ENCODE results near the gene ZNF367.
A peak's percentile ranks its signal among the peaks of the same experiment; 100 is the strongest.

Gene ZNF367

GRCh38 chr9:96418083-96418919 is at the start of gene ZNF367:
Gene ZNF367, minus strand, starts transcription at chr9:96418370. Its CDS starts 338 bp downstream, at chr9:96418032.
- DNase-seq (ENCODE audit: low read depth, low spot score), result peak; percentile 83
- H3K27ac ChIP-seq, result peak within 1 kb of the TSS; percentile 93

GRCh38 chr9:96467784-96468183 is 49.6 kb upstream of the ZNF367 start:
- H3K27ac ChIP-seq, result no peak overlapping the region
- DNase-seq (ENCODE audit: low read depth, low spot score), result no peak

GRCh38 chr9:96464426-96464825 is 46.3 kb upstream of the ZNF367 start:
- H3K27ac ChIP-seq, result no peak overlapping the region
- no peak for DNase-seq (ENCODE audit: low read depth, low spot score)

GRCh38 chr9:96462541-96462940 is 44.4 kb upstream of the ZNF367 start:
- no peak overlapping the region for H3K27ac ChIP-seq
- DNase-seq (ENCODE audit: low read depth, low spot score), result no peak

- no peak for DNase-seq (ENCODE audit: low read depth, low spot score)
- H3K27ac ChIP-seq, result no peak overlapping the region
Observed at GRCh38 chr9:96461336-96461735, 43.2 kb upstream of the ZNF367 start.

GRCh38 chr9:96460882-96461281 is 42.7 kb upstream of the ZNF367 start:
- no peak for DNase-seq (ENCODE audit: low read depth, low spot score)
- no peak overlapping the region for H3K27ac ChIP-seq

- H3K27ac ChIP-seq, result no peak overlapping the region
- DNase-seq (ENCODE audit: low read depth, low spot score), result no peak
Observed at GRCh38 chr9:96460470-96460869, 42.3 kb upstream of the ZNF367 start.

- no peak overlapping the region for H3K27ac ChIP-seq
- no peak for DNase-seq (ENCODE audit: low read depth, low spot score)
Observed at GRCh38 chr9:96459268-96460007, 41.3 kb upstream of the ZNF367 start.

GRCh38 chr9:96458226-96458625 is 40.1 kb upstream of the ZNF367 start:
- no peak for DNase-seq (ENCODE audit: low read depth, low spot score)
- H3K27ac ChIP-seq, result no peak overlapping the region

GRCh38 chr9:96457266-96457665 is 39.1 kb upstream of the ZNF367 start:
- H3K27ac ChIP-seq, result no peak overlapping the region

GRCh38 chr9:96453625-96454024 is 35.5 kb upstream of the ZNF367 start:
- no peak overlapping the region for H3K27ac ChIP-seq
- DNase-seq (ENCODE audit: low read depth, low spot score), result no peak

More at GRCh38 chr9:96457266-96457665, 39.1 kb upstream of the ZNF367 start:
- DNase-seq (ENCODE audit: low read depth, low spot score), result no peak

- DNase-seq (ENCODE audit: low read depth, low spot score), result no peak
- H3K27ac ChIP-seq, result no peak overlapping the region
Observed at GRCh38 chr9:96450613-96451528, 32.7 kb upstream of the ZNF367 start.

- peak within 1 kb of the TSS; percentile 15 for H3K27ac ChIP-seq
- DNase-seq (ENCODE audit: low read depth, low spot score), result peak; percentile 45
Observed at GRCh38 chr9:96449845-96450612, 31.9 kb upstream of the ZNF367 start, which contains the start of gene HABP4. Gene HABP4, plus strand, starts transcription at chr9:96450169. Its CDS starts 111 bp downstream, at chr9:96450280.

- no peak for DNase-seq (ENCODE audit: low read depth, low spot score)
- no peak overlapping the region for H3K27ac ChIP-seq
Observed at GRCh38 chr9:96449523-96449844, 31.3 kb upstream of the ZNF367 start.

GRCh38 chr9:96448546-96449170 is 30.5 kb upstream of the ZNF367 start:
- H3K27ac ChIP-seq, result no peak overlapping the region
- no peak for DNase-seq (ENCODE audit: low read depth, low spot score)

GRCh38 chr9:96447406-96447805 is 29.2 kb upstream of the ZNF367 start:
- DNase-seq (ENCODE audit: low read depth, low spot score), result no peak
- H3K27ac ChIP-seq, result no peak overlapping the region

- no peak overlapping the region for H3K27ac ChIP-seq
- DNase-seq (ENCODE audit: low read depth, low spot score), result no peak
Observed at GRCh38 chr9:96442491-96442890, 24.3 kb upstream of the ZNF367 start.

- H3K27ac ChIP-seq, result no peak overlapping the region
- DNase-seq (ENCODE audit: low read depth, low spot score), result no peak
Observed at GRCh38 chr9:96441798-96442445, 23.8 kb upstream of the ZNF367 start.
